ENCODE data around the gene HAVCR1. TPM values are rescaled to one million over a fixed set of nuclear protein-coding genes. Genes with fewer than 3 reads are reported as not detected.
"Not testable (repeated sequence)": the region's sequence is repeated elsewhere in the genome, so short reads cannot be mapped to it uniquely, and the experiment has no call there.

HAVCR1 gene
- total and polyA plus RNA-seq, 7 donors: 0.01 to 0.77 TPM; not detected in 5

GRCh38 chr5:157020002-157020401 is 38.9 kb downstream of the HAVCR1 start:
- DNase-seq (no peak), ATAC-seq (no peak)
- no peaks in the 10 kb centered on the region for H3K9me3 ChIP-seq
- TF ChIP-seq CTCF (IDR thresholded peaks at IDR 0.05): no peak
- H3K36me3 ChIP-seq (ENCODE audit: insufficient read depth in 1 of 2, low read depth in 1 of 2): no peaks in the 10 kb centered on the region
- no peaks in the 10 kb centered on the region for H3K27me3 ChIP-seq (ENCODE audit: insufficient read depth in 3 of 3, low read length in 2 of 3)
- no peaks in the 10 kb centered on the region for H3K4me1 ChIP-seq
- H3K4me3 ChIP-seq: no peak overlapping the region
- no peak overlapping the region for H3K27ac ChIP-seq
- intact Hi-C loops (cut with DNase I): no loop called here

DNA sequence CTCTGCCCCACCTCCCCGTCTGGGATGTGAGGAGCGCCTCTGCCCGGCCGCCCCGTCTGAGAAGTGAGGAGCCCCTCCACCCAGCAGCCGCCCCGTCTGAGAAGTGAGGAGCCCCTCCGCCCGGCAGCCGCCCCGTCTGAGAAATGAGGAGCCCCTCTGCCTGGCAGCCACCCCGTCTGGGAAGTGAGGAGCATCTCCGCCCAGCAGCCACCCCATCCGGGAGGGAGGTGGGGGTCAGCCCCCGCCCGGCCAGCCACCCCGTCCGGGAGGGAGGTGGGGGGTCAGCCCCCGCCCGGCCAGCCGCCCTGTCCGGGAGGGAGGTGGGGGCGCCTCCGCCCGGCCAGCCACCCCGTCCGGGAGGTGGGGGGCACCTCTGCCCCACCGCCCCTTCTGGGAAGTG is 44.8 kb downstream of the HAVCR1 start:
- H3K4me1 ChIP-seq; intact Hi-C loops (cut with DNase I); H3K27me3 ChIP-seq (ENCODE audit: insufficient read depth in 3 of 3, low read length in 2 of 3); ATAC-seq; H3K36me3 ChIP-seq (ENCODE audit: insufficient read depth in 1 of 2, low read depth in 1 of 2); H3K9me3 ChIP-seq; H3K27ac ChIP-seq; H3K4me3 ChIP-seq; DNase-seq: not testable (repeated sequence)
- 88 to 96% (median 96%) methylated on average over 13 to 24 of the region's 28 CpGs for WGBS, 3 donors

DNA sequence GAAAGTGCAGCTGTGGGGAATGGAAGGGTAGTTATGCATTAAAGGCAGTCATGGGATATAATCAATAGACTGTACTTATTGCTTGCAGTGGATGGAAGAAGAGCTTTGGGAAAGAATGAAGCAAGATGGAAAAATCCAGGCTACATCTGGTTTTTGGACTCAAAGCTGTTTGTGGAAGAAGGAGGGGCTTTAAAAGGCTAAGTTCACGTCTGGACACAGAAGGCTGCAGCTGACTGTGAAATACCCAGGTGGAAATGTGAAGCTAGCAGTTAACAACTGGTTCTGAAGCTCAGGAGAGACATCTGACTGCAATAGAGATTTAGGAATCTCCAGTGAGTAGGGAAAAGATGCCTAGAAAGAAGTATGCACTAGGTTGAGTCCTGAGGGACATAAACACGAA is 52.7 kb downstream of the HAVCR1 start:
- DNase-seq: no peak
- no peak for ATAC-seq
- 35 to 46% (median 42%) methylated on average over 2 of the region's 2 CpGs for WGBS, 3 donors

GRCh38 chr5:157004893-157005551 is 53.9 kb downstream of the HAVCR1 start:
- intact Hi-C loops (cut with DNase I): no loop called here
- Histone ChIP-seq H3K4me1 (no peaks in the 10 kb centered on the region), H3K9me3 (peaks cover 7% of the 10 kb centered on the region), H3K36me3 (ENCODE audit: insufficient read depth in 1 of 2, low read depth in 1 of 2) (no peaks in the 10 kb centered on the region), H3K4me3 (no peak overlapping the region), H3K27ac (no peak overlapping the region), H3K27me3 (ENCODE audit: insufficient read depth in 3 of 3, low read length in 2 of 3) (no peaks in the 10 kb centered on the region)
- DNase-seq: no peak
- no peak for TF ChIP-seq CTCF (IDR thresholded peaks at IDR 0.05)
- ATAC-seq: no peak

More for the DNA sequence above, 52.7 kb downstream of the HAVCR1 start:
- Histone ChIP-seq H3K4me3 (no peak overlapping the region), H3K9me3 (no peaks in the 10 kb centered on the region), H3K4me1 (no peaks in the 10 kb centered on the region), H3K27ac (no peak overlapping the region), H3K36me3 (ENCODE audit: insufficient read depth in 1 of 2, low read depth in 1 of 2) (no peaks in the 10 kb centered on the region), H3K27me3 (ENCODE audit: insufficient read depth in 3 of 3, low read length in 2 of 3) (no peaks in the 10 kb centered on the region)
- no peak for TF ChIP-seq CTCF (IDR thresholded peaks at IDR 0.05)
- intact Hi-C loops (cut with DNase I): no loop called here

DNA sequence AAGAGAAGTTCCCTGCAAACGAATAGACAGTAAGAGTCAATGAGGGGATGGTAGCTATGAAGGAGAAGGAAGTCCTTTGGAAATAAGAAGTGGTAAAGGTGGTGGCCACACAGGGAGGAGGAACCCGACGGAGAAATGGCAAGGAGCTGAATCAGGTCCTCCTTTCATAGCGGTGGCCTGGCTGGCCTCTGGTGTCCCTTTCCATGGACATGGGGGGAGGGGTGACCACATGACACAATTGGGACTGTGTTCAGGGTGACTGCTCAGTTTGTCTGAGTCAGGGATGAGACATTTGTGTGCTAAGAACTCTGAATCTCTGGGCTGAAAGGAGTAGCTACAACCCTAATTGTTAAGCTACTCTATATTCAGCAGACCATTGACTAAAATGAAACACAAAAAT is 67.2 kb downstream of the HAVCR1 start:
- intact Hi-C loops (cut with DNase I): no loop called here
- H3K4me1 ChIP-seq: no peaks in the 10 kb centered on the region
- H3K9me3 ChIP-seq: no peaks in the 10 kb centered on the region
- H3K4me3 ChIP-seq: no peak overlapping the region
- no peak for DNase-seq
- H3K27me3 ChIP-seq (ENCODE audit: insufficient read depth in 3 of 3, low read length in 2 of 3): no peaks in the 10 kb centered on the region
- ATAC-seq: no peak
- TF ChIP-seq CTCF (IDR thresholded peaks at IDR 0.05): no peak
- WGBS, 3 donors: 84 to 87% (median 85%) methylated on average over 4 of the region's 4 CpGs
- H3K36me3 ChIP-seq (ENCODE audit: insufficient read depth in 1 of 2, low read depth in 1 of 2): no peaks in the 10 kb centered on the region
- no peak overlapping the region for H3K27ac ChIP-seq
